HG02642 (cell line): ENCODE measurements around the gene TP53I11.

ENCODE experiments used
- ATAC-seq: cut with Tn5 transposase; IDR thresholded peaks from one replicate; pipeline ENCODE4 v1.9.1; 2021; ENCODE audit warnings: mild to moderate bottlenecking; ENCODE audit not compliant: unreplicated experiment, poor library complexity

The TP53I11 gene

DNA sequence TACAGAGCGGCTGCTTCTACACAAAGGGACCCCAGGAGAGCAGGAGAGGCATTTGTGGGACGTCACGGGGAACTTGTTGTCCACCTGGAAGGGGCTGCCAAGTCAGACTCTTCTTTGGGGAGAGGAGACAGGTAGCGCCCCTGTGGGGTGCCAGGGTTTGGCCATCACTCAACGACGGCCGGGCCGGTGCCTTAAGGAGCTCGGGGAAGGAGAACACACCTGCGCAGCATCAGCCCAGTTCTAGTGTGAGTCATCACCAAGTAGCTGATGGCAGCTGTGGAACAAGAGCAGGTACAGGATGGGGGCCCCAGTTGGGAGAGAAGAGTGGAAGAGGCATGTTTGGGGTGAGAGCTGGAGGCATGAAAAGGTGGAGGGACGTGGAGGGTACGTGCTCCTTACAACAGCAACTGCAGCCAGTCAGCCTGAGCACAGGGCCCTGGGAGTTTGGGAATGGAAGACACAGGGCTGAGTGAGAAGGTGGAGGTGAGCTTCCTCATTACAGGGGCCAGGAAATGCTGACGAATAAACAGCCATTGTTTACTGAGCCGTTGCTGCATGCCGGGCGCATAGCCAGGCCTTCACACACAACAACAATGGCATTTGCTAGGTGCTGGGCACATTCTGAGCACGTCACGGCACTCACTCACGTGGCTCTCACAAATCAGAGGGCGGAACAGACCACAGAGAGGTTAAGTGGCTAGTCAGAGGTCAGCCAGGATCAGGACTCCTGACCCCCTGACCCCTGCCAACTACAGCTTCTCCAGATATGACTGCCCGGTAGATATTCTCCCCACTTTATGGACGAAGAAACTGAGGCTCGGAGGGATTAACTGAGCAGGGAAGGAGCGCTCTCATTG is 29.1 kb upstream of the TP53I11 start:
- ATAC-seq: no peak

DNA sequence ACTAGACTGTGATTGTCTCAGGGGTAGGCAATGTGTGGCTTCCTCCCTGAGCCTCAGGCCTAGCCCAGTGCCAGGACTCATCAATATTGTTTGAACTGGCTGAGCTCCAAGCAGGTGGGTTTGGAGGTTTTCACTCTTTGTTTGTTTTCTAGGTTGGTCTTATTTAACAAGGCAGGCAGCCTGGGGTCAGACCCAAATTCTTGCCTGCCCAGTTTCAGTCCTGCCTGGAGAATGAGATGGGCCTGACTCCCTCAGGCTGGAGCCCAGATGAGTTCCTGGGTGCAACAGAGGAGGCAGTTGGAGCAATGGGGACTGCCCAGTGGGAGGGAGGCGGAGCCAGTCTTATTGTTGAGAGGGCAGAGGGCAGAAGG is 28.3 kb upstream of the TP53I11 start:
- ATAC-seq: no peak

- no peak for ATAC-seq
Observed at GRCh38 chr11:44978274-44978960, 27.7 kb upstream of the TP53I11 start.

DNA sequence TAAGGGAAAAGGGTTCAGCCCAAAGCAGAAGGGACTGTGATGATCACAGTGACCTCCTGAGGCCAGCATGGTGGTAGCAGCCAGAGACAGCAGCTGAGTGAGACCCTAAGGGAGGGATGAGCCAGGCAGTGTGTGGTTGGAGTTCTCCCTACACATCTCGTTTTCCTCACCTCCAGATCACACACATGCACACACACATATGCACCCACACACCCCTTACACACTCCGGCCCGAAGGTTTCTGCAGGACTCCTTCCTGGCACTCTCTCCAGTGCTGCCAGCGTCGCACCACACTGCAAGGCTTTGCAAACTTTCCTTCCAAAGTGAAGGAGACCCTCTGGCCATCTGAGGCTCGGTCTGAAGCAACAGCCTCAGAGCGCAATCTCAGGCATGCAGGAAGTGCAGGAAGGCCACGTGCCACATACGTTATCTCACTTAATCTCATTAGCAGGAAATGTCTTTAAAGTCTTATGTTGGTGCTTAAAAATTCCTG is 26.9 kb upstream of the TP53I11 start:
- no peak for ATAC-seq

GRCh38 chr11:44976576-44976975 is 25.9 kb upstream of the TP53I11 start:
- ATAC-seq: no peak

DNA sequence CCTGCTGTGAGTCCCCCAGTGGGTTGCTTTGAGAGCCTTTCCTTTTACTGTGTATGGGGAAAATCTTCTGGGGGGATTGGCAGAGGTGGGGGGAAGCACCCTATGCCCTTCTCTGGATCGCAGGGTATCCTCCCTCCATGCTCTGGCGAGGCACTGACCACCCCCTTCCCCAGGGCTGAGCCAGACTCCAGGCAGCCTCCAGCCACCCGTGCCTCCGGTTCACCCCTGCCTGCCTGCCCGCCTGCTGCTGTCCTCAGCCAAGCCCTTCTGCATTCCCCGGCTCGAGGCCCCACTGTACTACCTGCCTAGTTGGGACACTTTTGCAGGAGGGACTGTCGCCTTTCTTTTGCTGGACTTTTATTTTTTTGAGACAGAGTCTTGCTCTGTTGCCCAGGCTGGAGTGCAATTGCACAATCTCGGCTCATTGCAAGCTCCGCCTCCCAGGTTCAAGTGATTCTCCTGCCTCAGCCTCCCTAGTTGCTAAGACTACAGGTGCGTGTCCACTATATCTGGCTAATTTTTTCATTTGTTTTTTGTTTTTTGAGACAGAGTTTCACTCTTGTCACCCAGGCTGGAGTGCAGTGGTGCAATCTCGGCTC is 23.8 kb upstream of the TP53I11 start:
- ATAC-seq: no peak

GRCh38 chr11:44973632-44974401 is 23.1 kb upstream of the TP53I11 start:
- no peak for ATAC-seq

DNA sequence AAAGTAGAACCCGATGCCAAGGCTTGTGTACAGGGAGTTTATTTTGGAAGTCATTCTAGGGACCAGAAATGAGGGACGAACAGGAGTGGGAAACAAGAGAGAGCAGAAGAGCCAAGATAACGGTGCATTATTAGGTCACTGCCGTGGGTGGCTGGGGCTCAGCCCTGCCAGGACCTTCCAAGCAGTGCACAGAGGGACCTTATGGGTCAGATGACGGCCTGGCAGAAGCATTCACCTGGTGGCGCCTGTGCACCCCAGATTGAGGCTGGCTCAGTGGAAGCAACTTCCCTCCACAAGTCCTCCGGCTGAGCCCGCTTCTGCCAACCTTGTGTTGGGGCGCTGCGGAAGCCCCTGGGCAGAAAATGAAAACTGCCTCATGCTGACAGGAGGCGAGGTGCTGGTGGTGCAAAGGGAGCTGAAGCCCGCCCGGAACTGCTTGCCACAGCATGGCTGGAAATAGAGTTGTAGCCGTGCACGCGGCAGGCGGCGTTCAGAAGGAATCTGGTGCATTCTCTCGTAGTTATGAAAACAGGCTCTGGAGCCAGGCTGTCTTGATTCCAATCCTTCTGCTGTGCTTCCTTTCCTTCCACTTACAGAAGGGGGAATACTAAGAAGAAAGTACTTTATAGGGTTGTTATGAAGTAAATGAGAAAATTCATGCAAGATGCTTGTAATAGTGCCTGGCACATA is 22.2 kb upstream of the TP53I11 start:
- ATAC-seq: no peak

- ATAC-seq: no peak
Observed at GRCh38 chr11:44971185-44971584, 20.5 kb upstream of the TP53I11 start.

DNA sequence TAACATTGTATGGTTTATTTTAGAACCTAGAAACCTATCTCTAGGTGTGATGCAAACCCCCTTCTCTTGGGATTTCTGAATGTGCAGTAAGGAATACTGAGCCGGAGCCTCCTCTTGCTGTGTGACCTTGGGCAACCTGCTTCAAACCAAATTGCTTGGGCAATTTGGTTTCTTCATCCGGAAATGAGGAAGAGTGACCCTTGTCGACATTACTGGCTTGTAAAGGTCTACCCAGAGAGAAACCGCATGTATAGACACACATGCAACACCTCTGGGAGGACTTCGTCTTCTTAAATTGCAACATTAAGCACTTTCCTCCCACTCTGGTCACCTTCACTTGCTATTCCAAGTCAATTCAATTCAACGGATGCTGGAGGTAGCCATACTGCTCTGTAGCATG is 19.6 kb upstream of the TP53I11 start:
- ATAC-seq: no peak

DNA sequence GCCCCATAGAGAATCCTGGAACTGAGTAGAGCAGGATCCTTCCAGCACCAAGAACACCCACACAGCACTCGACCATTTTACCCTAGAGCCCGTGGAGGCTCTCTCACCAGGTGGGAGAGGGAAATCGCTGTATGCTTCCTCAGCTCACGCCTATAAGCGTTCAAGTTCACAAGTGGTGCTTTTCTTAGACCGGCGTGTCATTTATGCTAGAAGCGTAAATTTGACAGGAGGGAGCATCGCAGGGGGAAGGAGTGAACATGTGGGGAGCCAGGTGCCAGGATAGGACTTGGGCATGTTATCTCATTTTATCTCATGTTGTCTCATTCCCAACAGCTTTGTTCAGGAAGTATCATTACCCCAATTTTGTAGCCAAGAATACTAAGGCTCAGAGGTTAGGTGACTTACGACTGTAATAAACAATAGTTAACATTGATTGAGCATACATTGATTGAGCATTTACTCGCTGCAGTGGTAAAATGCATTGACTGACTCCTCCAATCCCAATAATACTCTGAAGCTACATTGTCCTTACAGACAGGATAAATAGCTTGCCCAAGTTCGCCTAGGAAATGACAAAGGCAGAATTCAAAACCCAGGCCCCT is 19.1 kb upstream of the TP53I11 start:
- no peak for ATAC-seq

- no peak for ATAC-seq
Observed at GRCh38 chr11:44968510-44968909, 17.8 kb upstream of the TP53I11 start.

- ATAC-seq: no peak
Observed at GRCh38 chr11:44967930-44968496, 17.3 kb upstream of the TP53I11 start.

GRCh38 chr11:44966694-44967093 is 16.0 kb upstream of the TP53I11 start:
- ATAC-seq: no peak

DNA sequence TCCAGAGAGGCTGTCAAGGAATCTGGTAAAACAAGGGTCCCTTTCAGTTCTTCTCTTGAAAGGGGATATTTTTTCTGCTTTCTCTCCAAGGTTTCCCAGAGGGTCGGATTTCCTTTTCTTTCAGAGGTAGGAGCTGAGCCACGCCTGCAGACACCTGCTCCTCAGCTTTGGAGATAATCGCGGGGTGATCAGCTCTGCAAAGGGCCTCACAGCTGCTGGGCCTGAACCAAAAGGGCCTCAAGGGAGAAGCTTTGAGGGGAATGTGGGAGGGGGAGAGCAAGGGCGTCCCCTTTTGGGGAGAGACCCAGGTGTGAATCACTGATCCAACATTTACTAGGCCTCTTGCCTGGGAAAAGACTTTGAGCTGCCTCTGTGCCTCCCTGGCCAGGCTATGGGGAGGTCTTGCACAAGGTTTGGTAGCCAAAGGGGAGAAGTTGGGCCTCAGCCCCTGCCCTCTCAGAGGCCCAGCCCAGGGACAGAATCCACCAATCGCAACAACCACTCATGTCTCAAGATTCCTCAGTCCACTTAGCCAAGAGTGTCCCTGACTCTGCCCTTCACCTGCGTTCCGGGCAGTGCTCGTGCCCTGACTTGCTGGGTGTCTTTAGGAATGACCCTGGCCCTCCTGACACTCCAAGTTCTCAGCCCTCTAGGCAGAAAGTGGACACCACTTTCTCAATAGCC is 14.0 kb upstream of the TP53I11 start:
- ATAC-seq: no peak

DNA sequence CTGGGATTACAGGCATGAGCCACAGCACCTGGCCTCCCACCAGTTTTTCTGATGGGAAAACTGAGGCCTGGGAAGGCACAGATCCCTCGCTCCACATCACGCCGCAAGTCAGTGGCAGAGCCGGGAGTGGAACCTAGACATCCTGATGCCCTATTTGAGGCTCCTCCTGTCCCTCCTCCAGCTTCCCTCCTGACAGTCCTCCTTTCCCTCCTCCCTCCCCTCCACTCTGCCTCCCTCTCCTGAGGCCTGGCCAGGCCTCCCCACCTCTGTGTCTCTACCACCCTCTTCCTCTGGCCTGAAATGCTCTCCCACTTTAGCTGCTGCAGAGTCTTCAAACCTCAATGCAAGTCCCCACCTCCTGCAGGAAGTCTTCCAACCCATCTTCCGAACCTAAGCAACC is 13.3 kb upstream of the TP53I11 start:
- no peak for ATAC-seq

GRCh38 chr11:44963136-44963535 is 12.5 kb upstream of the TP53I11 start:
- no peak for ATAC-seq

GRCh38 chr11:44962464-44962863 is 11.8 kb upstream of the TP53I11 start:
- ATAC-seq: no peak
